GM21515 (cell line): ENCODE results near the gene SFT2D2.

ENCODE experiments used
- ATAC-seq: cut with Tn5 transposase; IDR thresholded peaks from one replicate; pipeline ENCODE4 v1.9.1; 2021; ENCODE audit not compliant: unreplicated experiment

SFT2D2 gene

DNA sequence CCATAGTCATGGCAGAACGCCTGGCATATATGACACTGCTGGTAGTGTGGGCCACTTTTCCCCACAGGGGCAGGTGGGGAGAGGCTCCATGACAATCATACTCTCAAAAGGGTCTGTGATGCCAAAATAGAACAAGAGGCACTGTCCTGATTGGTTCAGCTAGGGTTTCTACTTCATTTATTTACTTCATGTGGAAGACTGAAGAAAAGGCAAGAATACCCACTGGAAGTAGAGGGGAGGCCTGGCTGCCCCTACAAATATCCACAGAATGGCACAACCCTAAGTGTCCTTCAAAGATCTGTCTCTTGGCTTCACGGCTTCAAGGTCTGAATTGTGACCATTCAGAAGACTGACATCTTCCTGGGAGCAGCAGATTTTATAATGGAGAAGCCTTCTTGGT, 4.5 kb upstream of the SFT2D2 start:
- ATAC-seq: no peak

- no peak for ATAC-seq
Observed at GRCh38 chr1:168223261-168223660, 2.5 kb upstream of the SFT2D2 start.

DNA sequence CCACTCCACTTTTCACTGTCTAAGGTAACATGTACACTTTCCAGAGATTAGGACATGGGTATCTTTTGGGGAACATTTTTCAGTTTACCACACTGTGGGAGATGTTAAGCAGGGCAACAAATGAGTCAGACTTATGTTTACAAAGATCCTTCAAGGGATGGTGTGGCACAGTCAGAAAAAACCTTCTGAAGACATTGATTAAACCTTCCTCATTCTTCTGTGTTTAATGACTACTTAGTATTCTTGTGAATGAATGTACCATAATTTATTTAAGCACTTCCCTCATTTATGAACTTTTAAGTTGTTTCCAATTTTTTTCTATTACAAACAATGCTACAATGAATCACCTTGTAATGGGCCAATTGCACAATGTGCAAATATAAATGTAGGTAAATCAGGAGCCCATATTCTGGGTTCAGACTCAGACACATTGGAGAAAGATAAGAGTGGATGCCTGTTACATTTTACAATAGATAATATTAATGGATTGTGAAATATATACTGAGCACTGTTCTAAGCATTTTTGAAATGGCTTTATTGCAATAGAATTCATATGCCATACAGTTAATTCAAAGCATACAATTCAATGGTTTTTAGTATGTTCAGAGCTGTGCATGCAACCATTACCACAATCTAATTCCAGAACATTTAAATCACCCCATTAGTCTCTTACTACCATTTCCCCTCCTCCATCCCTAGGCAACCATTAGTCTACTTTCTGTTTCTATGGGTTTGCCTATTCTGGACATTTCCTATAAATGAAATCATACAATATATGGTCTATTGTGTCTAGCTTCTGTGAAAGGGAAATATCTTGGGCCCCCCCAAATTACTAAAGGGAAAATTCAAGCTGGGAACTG, 1.9 kb upstream of the SFT2D2 start:
- no peak for ATAC-seq

DNA sequence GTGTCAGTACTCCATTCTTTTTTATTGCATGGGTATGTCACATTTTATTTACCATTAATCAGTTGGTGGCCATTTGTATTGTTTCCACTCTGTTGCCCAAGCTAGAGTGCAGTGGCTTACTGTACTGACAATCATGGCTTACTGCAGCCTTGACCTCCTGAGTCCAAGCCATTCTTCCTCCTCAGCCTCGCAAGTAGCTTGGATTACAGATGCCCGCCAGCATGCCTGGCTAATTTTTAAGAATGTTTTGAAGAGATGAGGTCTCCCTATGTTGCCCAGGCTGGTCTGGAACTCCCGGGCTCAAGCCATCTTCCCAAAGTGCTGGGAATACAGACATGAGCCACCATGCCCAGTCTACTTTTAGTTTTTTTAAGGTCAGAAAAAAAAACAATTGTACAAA, 813 bp upstream of the SFT2D2 start:
- no peak for ATAC-seq

- peak; percentile 19 for ATAC-seq
Observed at GRCh38 chr1:168227620-168228019, 1.8 kb downstream of the SFT2D2 start.

DNA sequence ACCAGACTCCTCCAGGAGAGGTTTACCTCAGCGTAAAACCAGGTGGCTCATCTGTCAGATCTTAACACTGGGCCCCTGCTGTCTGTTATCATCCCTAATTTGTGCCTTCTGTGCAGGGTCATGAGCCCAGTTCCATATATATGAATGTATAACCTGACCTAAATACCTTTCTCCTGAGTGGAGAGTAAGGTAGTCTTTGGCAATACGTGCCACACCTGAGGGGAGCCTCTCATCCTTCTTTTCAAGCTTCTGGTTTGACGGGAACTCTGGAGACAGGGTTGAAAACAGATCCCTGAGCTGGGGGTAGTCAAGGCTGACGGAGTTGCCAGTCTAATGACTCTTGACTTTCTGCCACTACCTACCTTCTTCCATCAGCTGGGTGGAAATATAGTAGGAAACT, 4.1 kb downstream of the SFT2D2 start:
- ATAC-seq: no peak

DNA sequence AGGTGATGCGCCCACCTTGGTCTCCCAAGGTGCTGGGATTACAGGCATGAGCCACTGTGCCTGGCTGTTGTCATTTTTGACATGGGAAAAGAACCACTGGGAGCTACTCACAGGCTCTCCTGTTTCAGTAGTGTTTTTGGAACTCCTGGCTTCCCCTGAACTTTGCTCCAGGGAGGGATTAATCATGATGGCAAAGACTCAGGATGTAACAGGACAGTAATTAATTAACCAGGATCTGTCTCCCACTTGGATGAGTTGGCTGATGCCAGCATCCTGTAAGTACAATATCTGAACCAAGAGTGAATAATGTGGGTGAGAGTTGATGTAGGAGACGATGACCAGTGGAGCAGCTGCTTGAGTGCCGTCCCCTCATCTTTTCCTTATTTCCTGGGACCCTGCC, 4.9 kb downstream of the SFT2D2 start:
- ATAC-seq: no peak

GRCh38 chr1:168234846-168235547, 9.2 kb downstream of the SFT2D2 start:
- ATAC-seq: peak; percentile 75

GRCh38 chr1:168235548-168235885, 9.7 kb downstream of the SFT2D2 start:
- no peak for ATAC-seq

- ATAC-seq: no peak
Observed at GRCh38 chr1:168235937-168236336, 10.1 kb downstream of the SFT2D2 start.

DNA sequence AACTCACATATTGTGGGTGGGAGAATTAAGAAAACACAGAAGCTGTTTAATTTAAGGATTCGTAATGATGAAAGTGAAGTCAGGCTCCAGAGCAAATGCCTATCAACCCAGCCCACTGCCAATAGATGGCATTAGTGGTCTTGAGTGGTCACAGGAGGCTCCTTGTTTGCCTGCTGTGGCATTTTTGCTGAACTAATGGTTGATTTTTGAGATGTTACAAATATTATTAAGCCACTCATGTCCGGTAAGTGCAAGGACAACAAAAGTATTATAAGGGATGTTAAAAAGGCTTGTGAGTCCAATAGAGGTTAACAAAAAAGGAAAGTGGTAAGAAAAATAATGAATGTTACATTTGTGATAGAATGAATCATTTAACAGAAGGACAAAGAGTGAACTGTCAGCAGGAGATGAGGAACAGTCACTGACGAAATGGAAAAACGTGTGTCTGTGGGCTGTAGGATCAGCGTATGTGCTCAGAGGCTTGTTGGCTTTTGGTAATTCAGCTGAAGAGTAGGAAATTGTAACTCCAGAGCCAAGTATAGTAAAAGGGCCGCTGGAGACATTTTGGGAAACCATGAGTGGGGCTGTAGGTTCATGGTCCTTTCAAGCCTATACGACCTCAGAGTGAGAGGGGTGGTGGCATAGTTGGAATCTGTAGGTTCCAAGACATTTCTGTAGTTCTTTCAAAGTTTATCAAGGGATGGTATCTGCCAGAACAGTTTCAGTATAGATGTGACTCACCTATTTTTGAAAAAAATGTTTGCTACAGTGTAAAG, 11.2 kb downstream of the SFT2D2 start:
- no peak for ATAC-seq

GRCh38 chr1:168243198-168243597, 17.4 kb downstream of the SFT2D2 start:
- no peak for ATAC-seq

- no peak for ATAC-seq
Observed at GRCh38 chr1:168243636-168244212, 17.9 kb downstream of the SFT2D2 start.

- ATAC-seq: no peak
Observed at GRCh38 chr1:168245042-168245441, 19.2 kb downstream of the SFT2D2 start.

DNA sequence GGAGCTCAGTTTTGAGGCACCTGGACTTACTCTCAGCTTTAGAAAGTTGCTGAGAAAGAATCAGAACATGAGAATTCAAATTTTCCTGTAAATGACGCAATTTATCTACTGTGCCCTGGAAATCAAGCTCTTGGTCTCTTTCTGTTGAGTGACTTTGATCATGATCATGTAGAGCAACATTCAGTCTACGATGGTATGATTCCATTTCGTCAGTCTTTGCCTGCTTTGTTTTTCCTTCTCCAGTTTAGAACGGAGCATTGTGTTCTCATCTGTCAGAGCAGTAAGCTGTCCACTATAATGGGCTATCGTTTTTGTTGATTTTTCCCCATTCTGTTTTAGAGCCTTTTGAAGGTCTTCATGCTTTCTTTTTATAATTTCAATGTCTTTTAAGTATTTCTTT, 20.7 kb downstream of the SFT2D2 start:
- ATAC-seq: no peak

- ATAC-seq: no peak
Observed at GRCh38 chr1:168252204-168252733, 26.5 kb downstream of the SFT2D2 start.

DNA sequence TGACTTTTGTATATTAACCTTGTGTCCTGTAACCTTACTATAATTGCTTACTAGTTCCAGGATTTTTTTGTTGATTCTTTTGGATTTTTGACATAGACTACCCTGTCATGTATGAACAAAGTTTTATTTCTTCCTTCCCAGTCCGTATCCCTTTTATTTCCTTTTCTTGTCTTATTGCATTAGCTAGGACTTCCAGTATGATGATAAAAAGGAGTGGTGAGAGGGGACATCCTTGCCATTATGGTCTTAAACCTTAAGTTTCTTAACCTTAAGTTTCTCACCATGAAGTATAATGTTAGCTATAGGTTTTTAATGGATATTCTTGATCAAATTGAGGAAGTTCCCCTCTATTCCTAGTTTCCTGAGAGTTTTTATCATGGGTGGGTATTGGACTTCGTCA, 30.4 kb downstream of the SFT2D2 start:
- no peak for ATAC-seq

DNA sequence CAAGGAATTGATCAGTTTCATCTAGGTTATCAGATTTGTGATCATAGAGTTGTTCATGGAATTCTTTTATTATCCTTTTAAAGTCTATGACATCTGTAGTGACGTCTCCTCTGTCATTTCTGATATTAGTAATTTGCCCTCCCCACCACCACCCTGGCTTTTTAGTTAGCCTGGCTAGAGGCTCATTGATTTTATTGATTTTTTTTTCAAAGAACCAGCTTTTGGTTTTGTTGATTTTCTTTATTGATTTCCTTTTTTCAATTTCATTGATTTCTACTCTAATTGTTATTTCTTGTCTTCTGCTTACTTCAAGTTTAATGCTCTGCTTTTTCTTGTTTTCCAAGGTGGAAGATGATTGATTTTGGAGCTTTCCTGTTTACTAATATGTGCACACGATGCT, 31.6 kb downstream of the SFT2D2 start:
- ATAC-seq: no peak

GRCh38 chr1:168259567-168259966, 33.8 kb downstream of the SFT2D2 start:
- ATAC-seq: no peak

- ATAC-seq: no peak
Observed at GRCh38 chr1:168260393-168260792, 34.6 kb downstream of the SFT2D2 start.

- ATAC-seq: no peak
Observed at GRCh38 chr1:168261390-168261789, 35.6 kb downstream of the SFT2D2 start.
